ENCODE results near the gene SNCAIP.

Gene SNCAIP

DNA sequence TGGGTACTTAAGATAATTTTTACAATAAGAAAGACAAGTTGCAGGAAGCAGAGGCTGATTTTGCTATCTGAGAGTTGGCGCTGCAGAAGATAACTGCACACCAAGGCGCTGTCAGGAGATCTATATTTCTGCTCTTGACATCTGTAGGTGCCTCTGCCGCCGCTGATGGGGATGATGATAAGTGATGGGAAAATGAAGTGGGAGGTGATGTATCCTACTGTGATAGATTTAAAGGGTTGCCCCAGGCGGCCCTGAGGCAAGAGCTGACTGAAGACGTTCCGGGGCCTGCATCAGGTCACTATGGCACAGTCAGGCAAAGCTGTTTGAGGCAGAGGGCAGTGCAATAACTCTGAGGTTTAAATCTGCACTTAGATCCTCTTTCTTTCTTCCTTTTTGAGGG lies 78.1 kb downstream of the SNCAIP start:
- Mint-ChIP-seq H3K27me3 (no peaks in the 10 kb centered on the region), H3K27ac (no peak overlapping the region), H3K4me1 (no peaks in the 10 kb centered on the region), H3K9me3 (no peaks in the 10 kb centered on the region), H3K4me3 (no peak overlapping the region), H3K36me3 (ENCODE audit: low read depth) (no peaks in the 10 kb centered on the region)
- no peak for ATAC-seq
- no peak for DNase-seq

DNA sequence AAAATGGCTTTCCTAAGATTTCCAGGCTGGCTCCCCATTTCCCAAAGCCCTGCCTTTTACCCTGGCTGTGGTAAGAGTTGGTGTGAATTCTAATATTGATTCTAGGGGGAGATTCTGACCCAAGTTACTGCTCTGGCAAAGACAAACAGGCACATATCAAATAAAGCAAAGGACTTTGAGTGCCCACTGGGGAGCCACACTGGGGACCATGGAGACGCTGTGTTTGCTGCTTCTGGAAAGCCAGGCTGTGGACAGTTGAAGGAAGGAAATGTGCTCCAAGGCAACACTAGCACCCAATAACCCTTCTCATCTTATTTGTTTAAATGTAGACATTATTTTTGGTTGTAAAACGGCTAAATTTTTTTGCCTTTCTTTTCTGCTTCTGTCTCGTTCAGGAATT lies 78.7 kb downstream of the SNCAIP start:
- ATAC-seq (no peak), DNase-seq (no peak)
- no peak overlapping the region for H3K4me3 Mint-ChIP-seq
- no peaks in the 10 kb centered on the region for H3K27me3 Mint-ChIP-seq
- H3K9me3 Mint-ChIP-seq, result no peaks in the 10 kb centered on the region
- no peak overlapping the region for H3K27ac Mint-ChIP-seq
- no peaks in the 10 kb centered on the region for H3K4me1 Mint-ChIP-seq
- H3K36me3 Mint-ChIP-seq (ENCODE audit: low read depth), result no peaks in the 10 kb centered on the region

DNA sequence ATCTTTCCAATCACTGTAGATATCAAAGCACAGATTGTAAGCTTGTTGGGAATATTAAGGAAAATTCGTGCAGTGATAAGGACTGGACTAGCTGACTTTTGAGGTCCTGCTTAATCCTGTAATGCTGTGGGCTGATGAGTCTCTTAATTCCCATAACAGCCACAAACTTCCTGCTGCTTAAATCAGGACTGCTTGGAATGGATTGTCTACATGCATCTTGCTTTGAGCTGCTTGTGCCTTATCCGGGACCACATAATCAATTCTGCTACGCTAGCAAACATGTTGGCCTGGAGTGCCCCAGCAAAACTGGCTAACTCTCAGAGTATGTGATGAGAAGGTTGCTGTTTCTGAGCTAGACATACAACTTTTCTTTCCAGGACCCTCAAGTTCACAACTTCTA lies 79.6 kb downstream of the SNCAIP start:
- Mint-ChIP-seq H3K27me3 (no peaks in the 10 kb centered on the region), H3K27ac (no peak overlapping the region), H3K36me3 (ENCODE audit: low read depth) (no peaks in the 10 kb centered on the region), H3K4me1 (no peaks in the 10 kb centered on the region), H3K4me3 (no peak overlapping the region), H3K9me3 (no peaks in the 10 kb centered on the region)
- no peak for DNase-seq
- no peak for ATAC-seq

DNA sequence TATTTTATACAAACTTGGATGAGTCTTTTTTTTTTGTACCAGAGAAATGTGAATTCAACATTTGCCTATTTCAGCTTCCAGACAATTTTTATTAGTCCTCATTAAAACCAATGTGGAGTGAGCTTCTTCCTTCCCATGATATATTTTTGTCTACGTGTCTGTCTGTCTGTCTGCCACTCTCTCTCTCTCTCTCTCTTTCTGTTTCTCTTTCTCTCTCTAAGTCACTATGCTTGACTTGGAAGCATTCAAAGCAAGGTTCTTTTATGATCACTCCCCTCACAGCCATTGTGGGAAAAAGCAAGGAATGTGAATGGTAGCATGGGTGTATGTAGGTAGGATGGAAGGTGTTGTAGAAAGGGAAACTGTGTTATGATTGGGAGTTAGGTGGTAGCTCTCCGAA lies 80.2 kb downstream of the SNCAIP start:
- ATAC-seq, result no peak
- no peak overlapping the region for H3K4me3 Mint-ChIP-seq
- no peaks in the 10 kb centered on the region for H3K9me3 Mint-ChIP-seq
- H3K4me1 Mint-ChIP-seq, result no peaks in the 10 kb centered on the region
- DNase-seq, result no peak
- no peaks in the 10 kb centered on the region for H3K27me3 Mint-ChIP-seq
- H3K36me3 Mint-ChIP-seq (ENCODE audit: low read depth), result no peaks in the 10 kb centered on the region
- H3K27ac Mint-ChIP-seq, result no peak overlapping the region

DNA sequence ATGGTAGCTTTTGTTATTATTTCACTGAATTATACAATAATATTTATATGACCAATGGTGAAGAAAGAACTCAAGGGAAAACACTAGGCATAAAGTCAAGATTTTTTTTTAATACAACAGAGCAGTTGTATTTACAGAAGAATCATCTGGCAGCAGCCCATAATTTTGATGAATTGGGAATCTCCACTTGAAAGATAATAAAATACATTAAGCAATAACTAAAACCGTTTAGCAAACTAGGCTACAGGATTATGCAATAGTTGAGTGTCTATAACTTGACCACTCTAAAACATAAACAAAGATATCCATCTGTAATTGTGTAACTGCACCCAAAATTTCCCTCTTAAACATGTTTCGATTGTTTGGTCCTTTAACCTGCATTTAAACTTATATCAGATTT lies 80.8 kb downstream of the SNCAIP start:
- Mint-ChIP-seq H3K27me3 (no peaks in the 10 kb centered on the region), H3K4me1 (no peaks in the 10 kb centered on the region), H3K9me3 (no peaks in the 10 kb centered on the region), H3K36me3 (ENCODE audit: low read depth) (no peaks in the 10 kb centered on the region), H3K4me3 (no peak overlapping the region), H3K27ac (no peak overlapping the region)
- ATAC-seq (no peak), DNase-seq (no peak)

DNA sequence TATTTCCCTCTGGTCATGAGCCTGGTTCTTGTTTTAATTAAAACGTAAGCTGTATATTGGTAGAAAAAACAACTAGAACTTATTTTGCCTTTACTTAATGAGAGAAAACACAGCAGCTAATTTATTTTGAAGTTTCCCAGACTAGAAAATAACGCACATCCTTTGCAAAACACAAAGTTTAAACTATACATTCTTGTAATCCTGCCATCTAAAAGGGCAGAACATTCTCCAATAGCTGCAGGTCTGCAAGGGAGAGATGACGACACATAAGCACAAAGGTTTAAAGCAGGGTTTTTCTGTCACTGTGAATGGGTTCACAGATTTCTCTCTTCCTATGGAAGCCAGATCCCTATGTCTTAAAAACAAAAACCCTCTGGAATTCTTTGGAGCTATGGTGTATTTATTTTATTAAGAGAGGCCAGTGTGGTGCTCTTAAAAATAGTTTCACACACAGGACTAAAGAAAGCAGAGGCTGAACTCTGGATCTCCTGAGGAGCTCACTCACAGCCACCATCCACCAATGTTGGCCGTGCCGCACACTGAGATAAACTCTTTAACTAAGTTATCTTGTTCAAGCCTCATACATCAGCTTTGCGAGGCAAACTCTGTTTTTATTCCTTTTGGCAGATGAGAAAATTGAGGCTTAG lies 82.4 kb downstream of the SNCAIP start:
- no peak for ATAC-seq
- no peaks in the 10 kb centered on the region for H3K9me3 Mint-ChIP-seq
- H3K27ac Mint-ChIP-seq, result no peak overlapping the region
- no peaks in the 10 kb centered on the region for H3K4me1 Mint-ChIP-seq
- no peak for DNase-seq
- H3K4me3 Mint-ChIP-seq, result no peak overlapping the region
- no peaks in the 10 kb centered on the region for H3K36me3 Mint-ChIP-seq (ENCODE audit: low read depth)
- no peaks in the 10 kb centered on the region for H3K27me3 Mint-ChIP-seq

DNA sequence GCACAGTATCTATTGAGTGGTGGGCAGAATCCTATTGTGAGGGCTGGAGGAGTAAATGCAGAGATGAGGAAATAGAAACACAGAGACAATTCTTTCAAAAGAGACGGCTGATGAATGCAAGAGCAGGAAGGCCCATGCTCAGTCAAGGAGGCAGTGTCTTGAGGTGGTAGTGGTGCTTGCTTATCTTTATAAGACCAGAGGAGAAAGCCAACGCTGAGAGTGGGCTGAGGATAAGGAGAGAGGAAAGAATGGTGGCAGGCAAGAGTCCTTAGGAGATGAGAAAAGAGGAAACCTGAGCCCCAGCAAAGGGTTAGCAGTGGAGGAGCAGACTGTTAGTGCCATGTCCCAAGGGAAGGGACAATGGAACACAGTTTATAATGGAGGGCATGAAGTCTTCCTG lies 86.0 kb downstream of the SNCAIP start:
- H3K36me3 Mint-ChIP-seq (ENCODE audit: low read depth), result no peaks in the 10 kb centered on the region
- DNase-seq, result no peak
- no peaks in the 10 kb centered on the region for H3K9me3 Mint-ChIP-seq
- no peak overlapping the region for H3K4me3 Mint-ChIP-seq
- peaks cover 2% of the 10 kb centered on the region for H3K27me3 Mint-ChIP-seq
- no peaks in the 10 kb centered on the region for H3K4me1 Mint-ChIP-seq
- H3K27ac Mint-ChIP-seq, result no peak overlapping the region
- ATAC-seq, result no peak

DNA sequence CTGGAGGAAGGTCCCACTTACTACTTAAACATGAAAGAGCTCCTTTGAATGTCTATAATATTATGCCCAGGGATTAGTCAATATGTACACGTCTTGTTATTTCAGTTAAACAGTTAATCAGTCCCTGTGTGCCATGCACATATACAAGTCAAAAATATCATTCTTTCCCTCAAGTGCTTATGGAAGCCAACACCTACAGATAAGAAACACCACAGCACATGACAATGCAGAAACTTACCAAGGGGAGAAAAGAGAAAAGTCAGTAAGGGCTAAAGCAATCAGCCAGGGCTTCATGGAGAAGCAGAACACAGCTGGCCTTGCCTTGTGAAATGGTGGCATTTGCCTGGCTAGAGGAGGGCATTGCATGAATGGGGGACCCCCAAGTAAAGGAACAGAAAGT lies 88.3 kb downstream of the SNCAIP start:
- Mint-ChIP-seq H3K27me3 (peaks cover 2% of the 10 kb centered on the region), H3K9me3 (no peaks in the 10 kb centered on the region), H3K36me3 (ENCODE audit: low read depth) (no peaks in the 10 kb centered on the region), H3K4me1 (no peaks in the 10 kb centered on the region), H3K27ac (no peak overlapping the region), H3K4me3 (no peak overlapping the region)
- ATAC-seq, result no peak
- no peak for DNase-seq

DNA sequence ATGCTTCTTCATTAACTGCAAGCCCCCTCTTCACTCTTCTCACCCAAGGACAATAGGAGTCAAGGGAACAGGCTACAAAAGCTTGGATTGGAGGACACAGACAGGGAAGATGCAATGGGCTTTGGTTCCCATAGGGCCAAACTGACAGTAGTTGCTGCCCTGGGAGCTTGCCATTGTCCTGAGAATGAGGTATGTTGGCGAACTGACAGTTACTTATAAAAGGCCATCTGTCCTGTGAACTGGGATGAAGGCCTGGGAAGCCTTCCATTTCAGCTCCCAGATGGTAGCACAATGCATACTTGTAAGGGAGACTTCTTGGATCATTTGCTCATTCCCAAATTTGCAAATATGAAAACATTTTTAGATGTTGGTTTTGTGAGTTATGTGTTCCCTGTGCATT lies 88.9 kb downstream of the SNCAIP start:
- Mint-ChIP-seq H3K4me1 (no peaks in the 10 kb centered on the region), H3K4me3 (no peak overlapping the region), H3K27ac (no peak overlapping the region), H3K27me3 (peaks cover 2% of the 10 kb centered on the region), H3K36me3 (ENCODE audit: low read depth) (no peaks in the 10 kb centered on the region), H3K9me3 (no peaks in the 10 kb centered on the region)
- no peak for DNase-seq
- ATAC-seq, result no peak

DNA sequence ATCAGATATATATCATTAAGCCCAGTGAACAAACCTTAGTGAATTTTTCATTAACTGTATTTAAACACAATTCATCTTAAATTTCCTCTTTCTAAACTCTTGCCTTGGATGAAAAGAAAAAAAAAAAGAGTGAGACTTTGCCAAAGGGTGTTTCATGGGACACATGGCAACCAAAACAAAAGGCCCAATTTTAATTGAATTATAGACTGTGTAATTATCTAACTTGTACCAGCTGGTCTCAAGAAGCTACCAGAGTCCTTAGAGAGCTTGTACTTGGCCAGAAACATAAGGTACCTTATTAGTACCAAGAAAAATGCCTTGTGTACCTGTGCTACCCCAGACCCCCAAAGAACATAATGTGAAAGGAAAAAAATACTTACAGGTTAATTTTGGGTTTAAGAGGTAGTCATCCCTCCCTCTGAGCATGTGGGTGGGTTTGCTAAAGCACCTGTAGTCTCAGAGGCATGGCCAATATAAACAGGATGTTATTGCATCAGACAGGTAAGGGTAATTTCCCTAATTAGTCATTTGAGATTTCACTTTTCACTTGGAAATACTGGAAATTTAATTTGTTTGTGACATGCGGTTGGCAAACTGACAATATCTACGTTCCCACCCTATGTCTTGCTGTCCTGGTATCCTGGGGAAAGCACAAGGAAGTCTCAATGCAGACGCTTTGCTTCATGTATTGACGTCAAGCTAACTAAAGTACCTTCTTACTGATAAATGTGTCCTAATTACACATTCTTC lies 90.1 kb downstream of the SNCAIP start:
- Mint-ChIP-seq H3K4me1 (no peaks in the 10 kb centered on the region), H3K27ac (no peak overlapping the region)

DNA sequence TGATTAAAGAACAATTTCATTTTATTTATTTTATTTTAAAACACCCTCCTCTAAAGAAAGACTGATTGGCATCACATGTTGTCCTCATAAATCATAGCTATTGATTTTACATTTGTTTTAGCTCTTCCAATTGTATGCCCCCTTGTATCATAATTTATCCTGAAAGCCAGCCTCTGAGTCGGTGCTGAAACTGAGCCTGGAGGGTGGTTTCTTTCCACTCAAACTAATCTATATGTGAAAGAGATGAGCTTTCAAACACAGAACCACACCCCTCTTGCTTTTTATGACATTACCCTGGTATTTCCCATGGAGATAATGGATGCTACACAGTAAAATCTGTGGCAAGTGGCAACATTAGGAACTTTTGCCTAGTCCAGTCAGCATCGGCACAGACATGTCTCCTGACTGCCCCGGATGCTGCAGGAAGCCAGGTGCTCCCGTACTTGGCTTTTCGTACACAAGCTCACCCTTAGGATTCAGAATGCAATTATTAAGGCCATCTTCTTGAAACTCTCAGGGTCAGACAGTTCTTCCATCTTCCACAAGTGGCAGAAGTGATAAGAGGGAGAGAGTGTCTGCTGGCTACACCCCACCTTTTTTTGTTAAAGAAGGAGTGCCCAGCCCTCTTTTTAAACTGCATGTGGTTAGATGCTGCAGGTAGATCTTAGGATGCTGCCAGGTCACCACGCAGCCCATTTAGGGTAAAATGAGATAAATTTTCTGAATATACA lies 91.1 kb downstream of the SNCAIP start:
- H3K4me1 Mint-ChIP-seq, result no peaks in the 10 kb centered on the region
- DNase-seq, result no peak
- H3K27me3 Mint-ChIP-seq, result peaks cover 2% of the 10 kb centered on the region
- H3K27ac Mint-ChIP-seq, result no peak overlapping the region
- no peak overlapping the region for H3K4me3 Mint-ChIP-seq
- ATAC-seq, result no peak
- no peaks in the 10 kb centered on the region for H3K36me3 Mint-ChIP-seq (ENCODE audit: low read depth)
- H3K9me3 Mint-ChIP-seq, result no peaks in the 10 kb centered on the region

More for the DNA sequence above, 90.1 kb downstream of the SNCAIP start:
- no peak for DNase-seq
- H3K27me3 Mint-ChIP-seq, result peaks cover 2% of the 10 kb centered on the region
- no peak overlapping the region for H3K4me3 Mint-ChIP-seq
- no peaks in the 10 kb centered on the region for H3K9me3 Mint-ChIP-seq
- no peaks in the 10 kb centered on the region for H3K36me3 Mint-ChIP-seq (ENCODE audit: low read depth)
- ATAC-seq, result no peak

DNA sequence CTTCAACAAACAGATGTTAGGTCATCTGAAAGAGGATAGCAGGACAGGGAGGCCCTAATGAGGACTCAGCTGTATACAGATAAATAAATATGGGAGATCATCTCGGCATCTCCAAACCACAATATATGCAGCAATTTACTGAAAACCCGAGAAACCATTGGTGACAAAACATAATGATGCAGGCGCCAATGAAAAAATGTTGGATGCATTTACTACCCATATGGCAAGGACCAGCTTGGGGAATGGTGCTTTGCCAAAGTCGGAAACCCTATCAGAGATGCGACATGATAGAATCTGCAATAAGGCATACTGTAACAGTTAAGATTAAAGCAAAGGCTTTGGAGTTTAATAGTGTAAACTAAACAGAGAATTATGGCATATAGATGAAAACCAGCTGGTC lies 92.0 kb downstream of the SNCAIP start:
- Mint-ChIP-seq H3K27me3 (peaks cover 2% of the 10 kb centered on the region), H3K27ac (no peak overlapping the region), H3K4me1 (no peaks in the 10 kb centered on the region), H3K36me3 (ENCODE audit: low read depth) (no peaks in the 10 kb centered on the region), H3K4me3 (no peak overlapping the region), H3K9me3 (no peaks in the 10 kb centered on the region)
- DNase-seq (no peak), ATAC-seq (no peak)

DNA sequence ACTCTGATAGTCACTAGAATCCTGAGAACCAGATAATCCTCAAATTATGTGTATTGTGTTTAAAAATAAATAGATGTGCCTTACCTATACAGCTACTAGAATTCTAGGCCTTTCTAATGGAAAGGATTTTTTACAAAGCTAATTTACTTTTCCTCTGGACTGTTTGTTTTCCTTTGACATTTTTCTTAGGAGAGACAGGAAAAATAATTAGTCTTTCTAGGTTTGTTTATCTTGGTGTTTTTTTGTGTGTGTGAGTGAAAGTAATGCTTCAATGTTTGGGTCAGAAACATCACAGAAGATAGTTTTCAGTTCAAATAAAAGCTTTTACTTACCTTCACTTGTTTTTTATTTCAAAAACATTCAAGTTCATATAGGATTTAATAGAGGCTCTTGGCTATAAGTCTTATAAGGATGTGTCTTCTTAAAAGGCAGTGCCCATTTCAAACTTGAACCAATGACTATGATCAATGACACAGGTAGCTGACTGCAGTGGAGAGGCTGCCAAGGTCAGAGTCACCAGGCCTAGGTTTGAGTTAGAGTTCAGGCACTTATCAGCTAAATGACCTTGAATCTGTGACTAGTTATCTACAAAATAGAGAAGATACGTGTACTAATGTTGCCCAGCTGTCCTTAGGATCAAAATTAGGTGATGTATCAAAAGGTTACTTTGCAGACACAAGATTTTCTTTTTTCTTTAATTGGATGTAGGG lies 92.8 kb downstream of the SNCAIP start:
- Mint-ChIP-seq H3K36me3 (ENCODE audit: low read depth) (no peaks in the 10 kb centered on the region), H3K4me1 (no peaks in the 10 kb centered on the region), H3K9me3 (no peaks in the 10 kb centered on the region), H3K27me3 (peaks cover 2% of the 10 kb centered on the region), H3K4me3 (no peak overlapping the region), H3K27ac (no peak overlapping the region)
- DNase-seq (no peak), ATAC-seq (no peak)

DNA sequence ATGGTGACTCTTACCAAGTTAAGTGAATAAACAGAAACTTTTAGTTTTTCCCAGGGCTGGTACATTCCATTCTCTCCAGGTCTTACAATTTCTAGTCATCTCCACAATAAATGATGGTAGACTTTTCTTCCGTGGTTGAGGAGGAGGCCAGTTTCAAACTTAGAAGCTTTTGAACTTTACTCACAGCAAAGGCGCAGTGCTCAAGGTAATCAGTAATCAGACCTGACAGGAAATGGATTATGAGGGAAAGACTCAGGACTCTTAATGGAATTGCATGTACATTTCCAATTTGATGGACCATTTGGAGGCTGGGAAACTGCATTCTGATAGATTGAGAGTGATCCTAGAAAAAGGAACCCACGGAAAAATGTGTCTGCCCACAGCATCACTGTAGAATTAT lies 93.7 kb downstream of the SNCAIP start:
- Mint-ChIP-seq H3K4me1 (no peaks in the 10 kb centered on the region), H3K36me3 (ENCODE audit: low read depth) (no peaks in the 10 kb centered on the region), H3K27ac (no peak overlapping the region), H3K9me3 (no peaks in the 10 kb centered on the region), H3K27me3 (no peaks in the 10 kb centered on the region), H3K4me3 (no peak overlapping the region)
- DNase-seq (no peak), ATAC-seq (no peak)

DNA sequence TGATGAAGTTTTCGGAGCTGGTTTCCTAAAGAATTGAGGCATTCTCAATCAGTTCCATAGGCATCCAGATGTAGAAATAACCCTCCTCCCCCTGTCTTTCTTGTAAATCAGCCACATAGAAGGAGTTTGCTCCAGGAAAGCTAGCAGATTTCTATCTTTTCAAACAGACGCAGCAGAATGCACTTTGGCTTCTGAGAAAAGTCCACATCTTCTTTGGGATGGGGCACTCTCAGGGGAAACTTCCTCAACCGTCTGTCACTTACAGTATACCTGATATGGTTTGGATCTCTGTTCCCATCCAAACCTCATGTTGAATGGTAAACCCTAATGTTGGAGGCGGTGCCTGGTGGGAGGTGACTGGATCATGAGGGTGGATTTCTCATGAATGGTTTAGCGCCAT lies 94.1 kb downstream of the SNCAIP start:
- H3K9me3 Mint-ChIP-seq, result no peaks in the 10 kb centered on the region
- no peak overlapping the region for H3K4me3 Mint-ChIP-seq
- H3K27me3 Mint-ChIP-seq, result no peaks in the 10 kb centered on the region
- DNase-seq (no peak), ATAC-seq (no peak)
- no peaks in the 10 kb centered on the region for H3K36me3 Mint-ChIP-seq (ENCODE audit: low read depth)
- H3K4me1 Mint-ChIP-seq, result no peaks in the 10 kb centered on the region
- H3K27ac Mint-ChIP-seq, result no peak overlapping the region

Data from activated naive CD8-positive, alpha-beta T cell treated with anti-CD3 and anti-CD28 coated beads, Interleukin-2, amount 50 U/mL, for 24 hours (primary cell).